ENCODE measurements around the gene NHLRC3.

DNA sequence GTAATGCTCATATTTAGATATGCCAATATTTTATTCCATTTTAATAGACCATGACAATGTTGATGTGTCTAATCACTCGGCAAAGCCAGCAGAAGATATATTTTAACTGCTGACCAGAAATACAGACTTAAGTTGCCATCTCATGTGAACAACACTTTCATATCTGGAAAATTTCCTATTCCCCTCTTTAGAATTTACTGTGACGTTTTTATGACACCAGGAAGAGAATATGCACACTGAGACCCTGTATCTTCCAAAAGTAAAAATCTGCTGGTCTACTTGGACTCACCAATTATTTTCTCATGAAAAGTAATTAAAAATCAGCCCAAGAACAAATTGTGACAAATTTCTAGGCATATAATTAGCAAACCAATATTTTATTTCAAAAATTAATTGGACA, 2.5 kb upstream of the NHLRC3 start:
- TF ChIP-seq, protein P1, sequence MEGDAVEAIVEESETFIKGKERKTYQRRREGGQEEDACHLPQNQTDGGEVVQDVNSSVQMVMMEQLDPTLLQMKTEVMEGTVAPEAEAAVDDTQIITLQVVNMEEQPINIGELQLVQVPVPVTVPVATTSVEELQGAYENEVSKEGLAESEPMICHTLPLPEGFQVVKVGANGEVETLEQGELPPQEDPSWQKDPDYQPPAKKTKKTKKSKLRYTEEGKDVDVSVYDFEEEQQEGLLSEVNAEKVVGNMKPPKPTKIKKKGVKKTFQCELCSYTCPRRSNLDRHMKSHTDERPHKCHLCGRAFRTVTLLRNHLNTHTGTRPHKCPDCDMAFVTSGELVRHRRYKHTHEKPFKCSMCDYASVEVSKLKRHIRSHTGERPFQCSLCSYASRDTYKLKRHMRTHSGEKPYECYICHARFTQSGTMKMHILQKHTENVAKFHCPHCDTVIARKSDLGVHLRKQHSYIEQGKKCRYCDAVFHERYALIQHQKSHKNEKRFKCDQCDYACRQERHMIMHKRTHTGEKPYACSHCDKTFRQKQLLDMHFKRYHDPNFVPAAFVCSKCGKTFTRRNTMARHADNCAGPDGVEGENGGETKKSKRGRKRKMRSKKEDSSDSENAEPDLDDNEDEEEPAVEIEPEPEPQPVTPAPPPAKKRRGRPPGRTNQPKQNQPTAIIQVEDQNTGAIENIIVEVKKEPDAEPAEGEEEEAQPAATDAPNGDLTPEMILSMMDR (conservative IDR thresholded peaks at IDR 0.05 in 1 of 2, IDR thresholded peaks at IDR 0.05 in 1 of 2; ENCODE audit: low read depth in 1 of 2, low read length in 2 of 2) = no peak
- TF ChIP-seq EZH2 (IDR thresholded peaks at IDR 0.05; ENCODE audit: low read length, missing control alignments) = no peak

Data from fibroblast of lung (primary cell).